Smooth muscle cell (in vitro differentiated cells): Measurements from ENCODE around the gene EXOC3L1. TPM values are rescaled to one million over a fixed set of nuclear protein-coding genes. Genes with fewer than 3 reads are reported as not detected.

ENCODE experiments used
- DNase-seq: peaks from one replicate; lab custom pipeline; 2025; ENCODE audit not compliant: unreplicated experiment; lab: John Stamatoyannopoulos, UW
- H2AFZ ChIP-seq: fragments of 200-600 bp; sonication (generic); 2 replicates; pipeline ENCODE4 v1.6.0; 2016; ENCODE audit warnings: antibody characterized with exemption, low read depth, mild to moderate bottlenecking
- H3F3A ChIP-seq: fragments of 200-600 bp; sonication (generic); 2 replicates; pipeline ENCODE4 v1.6.0; 2017; ENCODE audit warnings: antibody characterized with exemption, low read depth
- H3K27ac ChIP-seq: fragments of 200-600 bp; sonication (generic); 2 replicates; pipeline ENCODE4 v1.5.1; 2016; ENCODE audit warnings: low read depth, mild to moderate bottlenecking
- H3K27me3 ChIP-seq: fragments of 200-600 bp; sonication (generic); 2 replicates; pipeline ENCODE4 v1.6.1; 2016; ENCODE audit warnings: low read depth, mild to moderate bottlenecking
- H3K36me3 ChIP-seq: fragments of 200-600 bp; sonication (generic); 2 replicates; pipeline ENCODE4 v1.5.1; 2016; ENCODE audit warnings: low read depth
- H3K4me1 ChIP-seq: fragments of 200-600 bp; sonication (generic); 2 replicates; pipeline ENCODE4 v1.5.1; 2016; ENCODE audit warnings: low read depth
- H3K4me2 ChIP-seq: fragments of 200-600 bp; sonication (generic); 2 replicates; pipeline ENCODE4 v1.6.0; 2016; ENCODE audit warnings: mild to moderate bottlenecking
- H3K4me3 ChIP-seq: fragments of 200-600 bp; sonication (generic); 2 replicates; pipeline ENCODE4 v1.5.1; 2016; ENCODE audit warnings: mild to moderate bottlenecking
- H3K79me2 ChIP-seq: fragments of 200-600 bp; sonication (generic); 2 replicates; pipeline ENCODE4 v1.6.0; 2016; ENCODE audit warnings: low read depth, mild to moderate bottlenecking
- H3K9ac ChIP-seq: fragments of 200-600 bp; sonication (generic); 2 replicates; pipeline ENCODE4 v1.6.0; 2016; ENCODE audit warnings: low read depth
- H3K9me3 ChIP-seq: fragments of 200-600 bp; sonication (generic); replicated peaks from 2 replicates; pipeline ENCODE4 v1.5.1; 2016; ENCODE audit warnings: low read depth
- H4K20me1 ChIP-seq: fragments of 200-600 bp; sonication (generic); 2 replicates; pipeline ENCODE4 v1.6.0; 2016; ENCODE audit warnings: low read depth
- WGBS: methylation state at CpG from one replicate; pipeline ENCODE4 v1.1.7; 2016; ENCODE audit warnings: low lambda C conversion rate; 5-methylcytosine and 5-hydroxymethylcytosine counted together
- polyA plus RNA-seq: library from polyadenylated mRNA; unstranded; fragments of >200 nt; fragmentation: Nextera tagmentation; extraction: Ambion mirVana; gene quantifications from 2 replicates; pipeline ENCODE4 v1.2.1, GENCODE V29; 2016
- total RNA-seq: library from RNA; depleted of rRNA; stranded (reverse); fragments of >200 nt; gene quantifications from 2 replicates; pipeline ENCODE4 v1.2.3, GENCODE V29; 2014
- TF ChIP-seq, protein P1 (sequence below): fragments of 200-600 bp; sonication (generic); IDR thresholded peaks from 2 replicates; pipeline ENCODE4 v1.5.1; 2017; ENCODE audit warnings: borderline replicate concordance, mild to moderate bottlenecking, antibody characterized with exemption; ENCODE audit not compliant: insufficient read depth, poor library complexity, severe bottlenecking

EXOC3L1 gene
- total and polyA plus RNA-seq, 2 experiments from 2014 or later, result 0.51 TPM; not detected in 1

- no peak overlapping the region for H3K9ac ChIP-seq
- no peaks in the 10 kb centered on the region for H3K4me1 ChIP-seq
- no peaks in the 10 kb centered on the region for H3K79me2 ChIP-seq
- H3K9me3 ChIP-seq, result no peaks in the 10 kb centered on the region
- no peaks in the 10 kb centered on the region for H3F3A ChIP-seq
- TF ChIP-seq, protein P1, sequence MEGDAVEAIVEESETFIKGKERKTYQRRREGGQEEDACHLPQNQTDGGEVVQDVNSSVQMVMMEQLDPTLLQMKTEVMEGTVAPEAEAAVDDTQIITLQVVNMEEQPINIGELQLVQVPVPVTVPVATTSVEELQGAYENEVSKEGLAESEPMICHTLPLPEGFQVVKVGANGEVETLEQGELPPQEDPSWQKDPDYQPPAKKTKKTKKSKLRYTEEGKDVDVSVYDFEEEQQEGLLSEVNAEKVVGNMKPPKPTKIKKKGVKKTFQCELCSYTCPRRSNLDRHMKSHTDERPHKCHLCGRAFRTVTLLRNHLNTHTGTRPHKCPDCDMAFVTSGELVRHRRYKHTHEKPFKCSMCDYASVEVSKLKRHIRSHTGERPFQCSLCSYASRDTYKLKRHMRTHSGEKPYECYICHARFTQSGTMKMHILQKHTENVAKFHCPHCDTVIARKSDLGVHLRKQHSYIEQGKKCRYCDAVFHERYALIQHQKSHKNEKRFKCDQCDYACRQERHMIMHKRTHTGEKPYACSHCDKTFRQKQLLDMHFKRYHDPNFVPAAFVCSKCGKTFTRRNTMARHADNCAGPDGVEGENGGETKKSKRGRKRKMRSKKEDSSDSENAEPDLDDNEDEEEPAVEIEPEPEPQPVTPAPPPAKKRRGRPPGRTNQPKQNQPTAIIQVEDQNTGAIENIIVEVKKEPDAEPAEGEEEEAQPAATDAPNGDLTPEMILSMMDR, result no peak
- DNase-seq, result no peak
- H4K20me1 ChIP-seq, result peaks cover 14% of the 10 kb centered on the region
- no peak overlapping the region for H3K4me3 ChIP-seq
- H2AFZ ChIP-seq, result no peak overlapping the region
- peaks cover 11% of the 10 kb centered on the region for H3K36me3 ChIP-seq
- no peaks in the 10 kb centered on the region for H3K27me3 ChIP-seq
- no peak overlapping the region for H3K27ac ChIP-seq
- 98% methylated on average over 2 of the region's 2 CpGs for WGBS
- H3K4me2 ChIP-seq, result no peak overlapping the region
Observed at GRCh38 chr16:67144943-67145342, 45.0 kb downstream of the EXOC3L1 start.

- Histone ChIP-seq H4K20me1 (no peaks in the 10 kb centered on the region), H3K36me3 (peaks cover 11% of the 10 kb centered on the region), H2AFZ (no peak overlapping the region), H3K4me2 (no peak overlapping the region), H3K9me3 (no peaks in the 10 kb centered on the region), H3K4me1 (no peaks in the 10 kb centered on the region), H3F3A (no peaks in the 10 kb centered on the region), H3K27ac (no peak overlapping the region), H3K27me3 (no peaks in the 10 kb centered on the region), H3K4me3 (no peak overlapping the region), H3K79me2 (no peaks in the 10 kb centered on the region), H3K9ac (no peak overlapping the region)
- WGBS, result 92% methylated on average over 9 of the region's 9 CpGs
- TF ChIP-seq, protein P1, result no peak
- DNase-seq, result no peak
Observed at GRCh38 chr16:67142342-67142741, 47.6 kb downstream of the EXOC3L1 start.

DNA sequence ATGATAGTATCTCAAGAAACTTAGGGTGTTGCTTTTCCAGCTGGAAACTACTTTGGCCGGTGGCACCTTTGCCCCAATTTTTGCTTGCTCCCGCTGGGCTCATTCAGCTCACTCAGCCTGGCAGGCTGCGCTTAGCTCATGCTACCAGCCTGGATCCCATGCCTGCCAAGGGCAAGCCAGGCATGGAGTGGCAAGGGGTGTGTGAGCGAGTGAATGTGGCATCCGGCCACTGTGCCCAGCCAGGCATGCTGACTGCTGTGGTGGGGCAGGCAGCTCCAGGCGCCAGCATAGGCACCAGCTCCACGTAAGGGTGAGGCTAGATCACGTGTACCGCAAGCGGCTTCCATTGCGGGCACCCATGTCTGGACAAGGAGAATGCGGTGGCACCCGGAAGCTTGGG, 48.5 kb downstream of the EXOC3L1 start:
- Histone ChIP-seq H4K20me1 (no peaks in the 10 kb centered on the region), H3K4me3 (no peak overlapping the region), H3K4me1 (no peaks in the 10 kb centered on the region), H3K79me2 (no peaks in the 10 kb centered on the region), H3K9ac (no peak overlapping the region), H3K27ac (no peak overlapping the region), H3K4me2 (no peak overlapping the region), H3F3A (no peaks in the 10 kb centered on the region), H2AFZ (no peak overlapping the region), H3K9me3 (no peaks in the 10 kb centered on the region), H3K27me3 (no peaks in the 10 kb centered on the region), H3K36me3 (peaks cover 11% of the 10 kb centered on the region)
- no peak for DNase-seq
- WGBS, result 99% methylated on average over 13 of the region's 13 CpGs
- TF ChIP-seq, protein P1, result no peak

- TF ChIP-seq, protein P1, result no peak
- no peaks in the 10 kb centered on the region for H3K27me3 ChIP-seq
- peaks cover 19% of the 10 kb centered on the region for H3K36me3 ChIP-seq
Observed at GRCh38 chr16:67137605-67138004, 52.3 kb downstream of the EXOC3L1 start.

More at GRCh38 chr16:67137605-67138004, 52.3 kb downstream of the EXOC3L1 start:
- H3K4me3 ChIP-seq, result no peak overlapping the region
- H3K9ac ChIP-seq, result no peak overlapping the region
- no peaks in the 10 kb centered on the region for H3F3A ChIP-seq
- no peak for DNase-seq
- no peak overlapping the region for H3K4me2 ChIP-seq
- no peaks in the 10 kb centered on the region for H4K20me1 ChIP-seq
- H3K9me3 ChIP-seq, result no peaks in the 10 kb centered on the region
- H3K27ac ChIP-seq, result no peak overlapping the region
- no peaks in the 10 kb centered on the region for H3K4me1 ChIP-seq
- H3K79me2 ChIP-seq, result no peaks in the 10 kb centered on the region
- no peak overlapping the region for H2AFZ ChIP-seq
- WGBS, result 81% methylated on average over 3 of the region's 3 CpGs
